ENCODE measurements around the gene RHNO1. TPM values are rescaled to one million over a fixed set of nuclear protein-coding genes. Genes with fewer than 3 reads are reported as not detected.
A peak's percentile ranks its signal among the peaks of the same experiment; 100 is the strongest.

The RHNO1 gene
- total RNA-seq, 6 donors from 2014 or later, result 9.4 to 15.7 (median 12.3) TPM

DNA sequence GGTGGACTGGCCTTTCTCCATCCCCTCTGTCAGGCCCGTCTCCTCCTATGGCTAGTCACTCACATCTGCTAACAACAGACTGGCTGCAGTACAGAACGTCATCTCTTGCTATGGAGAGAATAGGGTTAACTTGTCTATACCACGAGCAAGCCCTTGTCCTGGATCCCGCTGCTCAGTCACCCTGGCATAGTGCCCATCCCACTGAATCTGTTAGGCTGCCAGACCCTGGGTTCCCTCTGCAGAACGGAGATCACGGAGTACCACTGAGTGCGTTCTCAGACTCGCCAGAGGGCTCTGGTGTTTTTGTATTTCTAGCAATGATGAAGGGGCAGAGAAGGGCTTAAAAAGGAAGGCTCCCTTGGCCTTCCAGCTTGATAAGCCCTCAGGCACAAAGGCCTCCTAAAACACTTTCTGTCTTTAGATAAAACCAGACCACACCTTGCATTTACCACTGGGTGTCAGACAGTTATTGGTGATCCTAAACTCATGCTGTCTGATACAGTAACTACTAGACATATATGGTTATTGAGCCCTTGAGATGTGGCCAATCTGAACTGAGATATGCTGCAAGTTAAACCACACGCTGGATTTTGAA lies 35.9 kb upstream of the RHNO1 start:
- H3K9me3 ChIP-seq, result no peaks in the 10 kb centered on the region
- no peak for TF ChIP-seq EP300 (IDR thresholded peaks at IDR 0.05)
- no peak for TF ChIP-seq POLR2A (IDR thresholded peaks at IDR 0.05)
- TF ChIP-seq POLR2AphosphoS5 (IDR thresholded peaks at IDR 0.05), result no peak
- TF ChIP-seq, protein P1, sequence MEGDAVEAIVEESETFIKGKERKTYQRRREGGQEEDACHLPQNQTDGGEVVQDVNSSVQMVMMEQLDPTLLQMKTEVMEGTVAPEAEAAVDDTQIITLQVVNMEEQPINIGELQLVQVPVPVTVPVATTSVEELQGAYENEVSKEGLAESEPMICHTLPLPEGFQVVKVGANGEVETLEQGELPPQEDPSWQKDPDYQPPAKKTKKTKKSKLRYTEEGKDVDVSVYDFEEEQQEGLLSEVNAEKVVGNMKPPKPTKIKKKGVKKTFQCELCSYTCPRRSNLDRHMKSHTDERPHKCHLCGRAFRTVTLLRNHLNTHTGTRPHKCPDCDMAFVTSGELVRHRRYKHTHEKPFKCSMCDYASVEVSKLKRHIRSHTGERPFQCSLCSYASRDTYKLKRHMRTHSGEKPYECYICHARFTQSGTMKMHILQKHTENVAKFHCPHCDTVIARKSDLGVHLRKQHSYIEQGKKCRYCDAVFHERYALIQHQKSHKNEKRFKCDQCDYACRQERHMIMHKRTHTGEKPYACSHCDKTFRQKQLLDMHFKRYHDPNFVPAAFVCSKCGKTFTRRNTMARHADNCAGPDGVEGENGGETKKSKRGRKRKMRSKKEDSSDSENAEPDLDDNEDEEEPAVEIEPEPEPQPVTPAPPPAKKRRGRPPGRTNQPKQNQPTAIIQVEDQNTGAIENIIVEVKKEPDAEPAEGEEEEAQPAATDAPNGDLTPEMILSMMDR (IDR thresholded peaks at IDR 0.05), result no peak
- no peaks in the 10 kb centered on the region for H3K27me3 ChIP-seq
- H3K27ac ChIP-seq, result no peak overlapping the region
- peaks cover 0 to 22% (median 2%) of the 10 kb centered on the region in 4 donors for H3K36me3 ChIP-seq
- 66 to 73% methylated on average over 9 of the region's 9 CpGs for WGBS, 2 donors
- no peak overlapping the region for H3K4me3 ChIP-seq
- DNase-seq (no peak), ATAC-seq (ENCODE audit: low FRiP score in 2 of 2) (no peak)
- H3K4me1 ChIP-seq, result no peaks in the 10 kb centered on the region

- H3K36me3 ChIP-seq, result peaks cover 0 to 22% (median 2%) of the 10 kb centered on the region in 4 donors
- DNase-seq (no peak), ATAC-seq (ENCODE audit: low FRiP score in 2 of 2) (no peak)
- no peaks in the 10 kb centered on the region for H3K27me3 ChIP-seq
- TF ChIP-seq POLR2A (IDR thresholded peaks at IDR 0.05), result no peak
- H3K4me1 ChIP-seq, result no peaks in the 10 kb centered on the region
- WGBS, 2 donors, result 79 to 86% methylated on average over 5 of the region's 5 CpGs
- H3K9me3 ChIP-seq, result no peaks in the 10 kb centered on the region
- no peak overlapping the region for H3K27ac ChIP-seq
- no peak overlapping the region for H3K4me3 ChIP-seq
Observed at GRCh38 chr12:2842948-2843347, 34.1 kb upstream of the RHNO1 start.

DNA sequence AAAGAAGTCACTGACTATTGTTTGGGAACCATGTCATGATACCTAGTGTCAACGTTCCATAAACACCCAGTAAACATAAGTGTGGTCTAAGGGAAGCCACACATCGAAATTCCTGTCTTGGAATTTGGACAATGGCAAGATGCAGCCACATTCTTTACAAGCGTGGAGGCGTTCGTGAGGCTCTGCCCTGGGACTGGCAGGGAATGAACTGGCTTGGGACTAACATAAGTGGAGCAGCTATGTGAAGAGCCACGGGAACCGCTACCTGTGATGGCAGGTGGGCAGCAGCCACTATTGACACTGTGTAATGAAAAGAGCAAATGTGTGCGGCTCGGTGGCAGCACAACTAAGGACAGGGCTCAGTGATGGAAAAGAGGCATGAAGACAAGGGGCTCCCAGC lies 32.2 kb upstream of the RHNO1 start:
- H3K27me3 ChIP-seq, result no peaks in the 10 kb centered on the region
- no peak for ATAC-seq (ENCODE audit: low FRiP score in 2 of 2)
- WGBS, 2 donors, result 76 to 84% methylated on average over 9 of the region's 9 CpGs
- no peaks in the 10 kb centered on the region for H3K9me3 ChIP-seq
- no peak for TF ChIP-seq POLR2AphosphoS5 (IDR thresholded peaks at IDR 0.05)
- TF ChIP-seq EP300 (IDR thresholded peaks at IDR 0.05), result no peak
- no peak for TF ChIP-seq POLR2A (IDR thresholded peaks at IDR 0.05)
- TF ChIP-seq, protein P1 (IDR thresholded peaks at IDR 0.05), result no peak
- H3K36me3 ChIP-seq, result peaks cover 0 to 22% (median 2%) of the 10 kb centered on the region in 4 donors
- no peak overlapping the region for H3K27ac ChIP-seq
- H3K4me3 ChIP-seq, result no peak overlapping the region
- no peaks in the 10 kb centered on the region for H3K4me1 ChIP-seq
- no peak for DNase-seq

- WGBS, 2 donors, result 51% methylated on average over 6 of the region's 6 CpGs
- TF ChIP-seq, protein P1 (IDR thresholded peaks at IDR 0.05), result no peak
- TF ChIP-seq POLR2AphosphoS5 (IDR thresholded peaks at IDR 0.05) (no peak), EP300 (IDR thresholded peaks at IDR 0.05) (no peak)
Observed at GRCh38 chr12:2845280-2845679, 31.7 kb upstream of the RHNO1 start.

DNA sequence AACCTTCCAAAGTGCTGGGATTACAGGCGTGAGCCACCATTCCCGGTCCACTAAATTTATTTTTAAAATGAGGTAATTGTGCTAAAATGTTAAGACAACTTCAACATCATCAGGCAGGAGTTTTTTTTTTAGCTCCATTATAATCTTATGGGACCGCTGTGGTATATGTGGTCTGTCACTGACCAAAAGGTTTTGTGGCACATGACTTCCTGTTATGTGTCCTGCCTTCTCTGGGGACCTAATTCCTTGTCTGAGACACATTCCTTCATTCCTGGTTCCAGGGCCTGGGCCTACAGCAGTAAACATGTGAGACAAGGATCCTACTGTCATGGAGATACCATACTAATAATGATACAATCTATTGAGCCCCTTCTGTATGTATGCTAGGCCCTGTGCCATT lies 25.1 kb upstream of the RHNO1 start:
- no peak for TF ChIP-seq POLR2AphosphoS5 (IDR thresholded peaks at IDR 0.05)
- DNase-seq, result no peak
- H3K4me3 ChIP-seq, result no peak overlapping the region
- no peaks in the 10 kb centered on the region for H3K9me3 ChIP-seq
- H3K4me1 ChIP-seq, result peaks cover 0 to 3% (median 0%) of the 10 kb centered on the region in 4 donors
- no peaks in the 10 kb centered on the region for H3K27me3 ChIP-seq
- ATAC-seq (ENCODE audit: low FRiP score in 2 of 2), result no peak
- WGBS, 2 donors, result 82 to 94% methylated on average over 3 of the region's 3 CpGs
- H3K36me3 ChIP-seq, result no peaks in the 10 kb centered on the region
- H3K27ac ChIP-seq, result no peak overlapping the region

More at GRCh38 chr12:2845280-2845679, 31.7 kb upstream of the RHNO1 start:
- Histone ChIP-seq H3K9me3 (no peaks in the 10 kb centered on the region), H3K27ac (no peak overlapping the region), H3K4me3 (no peak overlapping the region), H3K27me3 (no peaks in the 10 kb centered on the region), H3K36me3 (peaks cover 0 to 22% (median 2%) of the 10 kb centered on the region in 4 donors), H3K4me1 (no peaks in the 10 kb centered on the region)
- DNase-seq (no peak), ATAC-seq (ENCODE audit: low FRiP score in 2 of 2) (peak in 1 of 2 donors; percentile 21)

DNA sequence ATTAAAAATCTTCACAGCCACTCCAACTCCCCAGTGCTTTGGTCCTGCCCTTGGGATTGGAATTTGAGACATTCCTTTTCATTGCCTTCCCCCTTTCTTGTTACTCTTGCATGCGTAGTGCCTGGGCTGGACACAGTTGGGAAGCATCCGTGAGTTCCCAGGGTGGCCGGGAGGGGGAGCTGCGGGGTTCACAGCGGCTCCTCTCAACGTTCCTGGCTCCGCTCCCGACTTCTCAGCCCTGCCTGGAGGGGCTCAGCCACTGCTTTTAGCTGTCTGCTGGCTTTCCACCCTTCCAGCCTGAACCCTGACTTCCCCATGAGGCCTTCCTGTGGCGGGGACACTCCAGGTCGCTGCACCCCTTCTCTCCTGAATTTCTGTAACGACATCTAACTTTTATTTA lies 23.4 kb upstream of the RHNO1 start:
- H3K27me3 ChIP-seq, result no peaks in the 10 kb centered on the region
- TF ChIP-seq, protein P1 (IDR thresholded peaks at IDR 0.05), result peak; percentile 66 to 78 (median 74)
- TF ChIP-seq POLR2AphosphoS5 (IDR thresholded peaks at IDR 0.05), result no peak
- TF ChIP-seq POLR2A (IDR thresholded peaks at IDR 0.05), result no peak
- no peak for TF ChIP-seq EP300 (IDR thresholded peaks at IDR 0.05)
- peak; percentile 73 to 86 for DNase-seq
- peak; percentile 86 to 89 for ATAC-seq (ENCODE audit: low FRiP score in 2 of 2)
- no peaks in the 10 kb centered on the region for H3K9me3 ChIP-seq
- H3K36me3 ChIP-seq, result peaks cover 0 to 14% (median 2%) of the 10 kb centered on the region in 4 donors
- peaks cover 0 to 3% (median 0%) of the 10 kb centered on the region in 4 donors for H3K4me1 ChIP-seq
- no peak overlapping the region for H3K27ac ChIP-seq
- no peak overlapping the region for H3K4me3 ChIP-seq
- 20 to 22% methylated on average over 11 of the region's 11 CpGs for WGBS, 2 donors

All from upper lobe of left lung (tissue), 6 donors.